ENCODE data around the gene HDGFL1.

HDGFL1 gene

GRCh38 chr6:22589118-22589517, 19.8 kb downstream of the HDGFL1 start (continued):
- TF ChIP-seq ZNF561 (tag by site-specific recombination; IDR thresholded peaks at IDR 0.05; ENCODE audit: borderline replicate concordance): no peak
- TF ChIP-seq ZBTB6 (tag by site-specific recombination; IDR thresholded peaks at IDR 0.05): no peak
- TF ChIP-seq OSR2 (tag by site-specific recombination; IDR thresholded peaks at IDR 0.05): no peak
- no peak for TF ChIP-seq HOXD13 (CRISPR knock-in tag; IDR thresholded peaks at IDR 0.05; ENCODE audit: borderline replicate concordance)
- TF ChIP-seq ZNF354C (tag by site-specific recombination; IDR thresholded peaks at IDR 0.05; ENCODE audit: borderline replicate concordance, low read depth): no peak
- no peak for TF ChIP-seq ZNF132 (tag by site-specific recombination; IDR thresholded peaks at IDR 0.05; ENCODE audit: borderline replicate concordance)
- no peak for TF ChIP-seq ZNF843 (tag by site-specific recombination; IDR thresholded peaks at IDR 0.05)
- TF ChIP-seq SP3 (tag by site-specific recombination; IDR thresholded peaks at IDR 0.05): no peak
- no peak for TF ChIP-seq ZNF610 (tag by site-specific recombination; IDR thresholded peaks at IDR 0.05; ENCODE audit: borderline replicate concordance)
- TF ChIP-seq FEZF1 (tag by site-specific recombination; IDR thresholded peaks at IDR 0.05): no peak
- no peak for TF ChIP-seq ZNF174 (tag by site-specific recombination; IDR thresholded peaks at IDR 0.05)

- ChIA-PET POLR2A (interaction anchor here (0.8 kb wide), 1 partner anchor 997 kb away, joined by 3 read pairs; the partner anchor contains the start of gene SOX4), CTCF (no interaction called here)
- TF ChIP-seq KLF1 (tag by site-specific recombination; IDR thresholded peaks at IDR 0.05) (no peak), PBX3 (CRISPR knock-in tag; IDR thresholded peaks at IDR 0.05) (no peak), SCRT2 (tag by site-specific recombination; IDR thresholded peaks at IDR 0.05) (no peak), OSR2 (tag by site-specific recombination; IDR thresholded peaks at IDR 0.05) (no peak), ZNF785 (tag by site-specific recombination; IDR thresholded peaks at IDR 0.05) (no peak), EGR2 (tag by site-specific recombination; IDR thresholded peaks at IDR 0.05; ENCODE audit: low read depth) (no peak), ZNF404 (tag by site-specific recombination; IDR thresholded peaks at IDR 0.05) (no peak), BCL6B (tag by site-specific recombination; IDR thresholded peaks at IDR 0.05) (no peak), GLI2 (tag by site-specific recombination; IDR thresholded peaks at IDR 0.05; ENCODE audit: borderline replicate concordance, low read depth) (no peak), ZNF530 (tag by site-specific recombination; IDR thresholded peaks at IDR 0.05; ENCODE audit: low read depth) (no peak), ZNF580 (tag by site-specific recombination; IDR thresholded peaks at IDR 0.05) (no peak), ZNF704 (tag by site-specific recombination; IDR thresholded peaks at IDR 0.05) (no peak)
- no peak overlapping the region for H3K4me3 ChIP-seq (ENCODE audit: low read depth, low read length)
- no peaks in the 10 kb centered on the region for H3K36me3 ChIP-seq (ENCODE audit: control insufficient read depth in 2 of 2, insufficient read depth in 1 of 2, low read length in 2 of 2)
- no peak overlapping the region for H3K27ac ChIP-seq (ENCODE audit: extremely low read depth, low read depth, low read length)
- no peaks in the 10 kb centered on the region for H3K4me1 ChIP-seq (ENCODE audit: control insufficient read depth, insufficient read depth, low read length)
- no peaks in the 10 kb centered on the region for H3K9me3 ChIP-seq (ENCODE audit: control insufficient read depth, insufficient read depth, low read depth, low read length)
Measured at GRCh38 chr6:22590423-22590822, 21.1 kb downstream of the HDGFL1 start.

Data from HEK293 (cell line).